Sigmoid colon (tissue), 7 donors: ENCODE results near the gene ALDH3B1. TPM values are rescaled to one million over a fixed set of nuclear protein-coding genes. Genes with fewer than 3 reads are reported as not detected.
A peak's percentile ranks its signal among the peaks of the same experiment; 100 is the strongest.

Source experiments
- DNase-seq: peaks from one replicate; pipeline ENCODE4 v3.0.0-alpha.2; 2019
- H3K27ac ChIP-seq, 4 donors: fragments of 200-600 bp; sonication (generic); one replicate each; pipeline ENCODE4 v1.5.1; 2016 to 2019; ENCODE audit warnings: mild to moderate bottlenecking in 1 of 4
- H3K27me3 ChIP-seq, 3 donors: fragments of 200-600 bp; sonication (generic); one replicate each; pipeline ENCODE4 v1.5.1; 2019; ENCODE audit warnings: mild to moderate bottlenecking in 1 of 3
- H3K36me3 ChIP-seq, 4 donors: fragments of 200-600 bp; sonication (generic); one replicate each; pipeline ENCODE4 v1.5.1; 2016 to 2019
- H3K4me1 ChIP-seq, 4 donors: fragments of 200-600 bp; sonication (generic); one replicate each; pipeline ENCODE4 v1.5.1; 2017 to 2019
- H3K4me3 ChIP-seq, 4 donors: fragments of 200-600 bp; sonication (generic); one replicate each; pipeline ENCODE4 v1.5.1; 2017 to 2019; ENCODE audit warnings: mild to moderate bottlenecking in 2 of 4, moderate library complexity in 1 of 4
- H3K9me3 ChIP-seq, 4 donors: fragments of 200-600 bp in 3 of 4; sonication (generic) in 3 of 4; one replicate each; pipeline versions ENCODE4 v1.5.1 to v1.6.1; 2013 to 2019
- CTCF ChIP-seq, 4 experiments: fragments of 450-650 bp in 3 of 4; fragments of 200-600 bp in 1 of 4; IDR thresholded peaks; one replicate each; pipeline ENCODE4 v1.5.1; 2016 to 2019; ENCODE audit warnings: antibody characterized with exemption in 4 of 4, mild to moderate bottlenecking in 3 of 4, moderate library complexity in 2 of 4
- EP300 ChIP-seq, 4 donors: sonication (generic); formaldehyde crosslinking; IDR thresholded peaks; one replicate each; pipeline ENCODE4 v1.6.1; 2017; ENCODE audit warnings: antibody characterized with exemption in 4 of 4
- POLR2A ChIP-seq, 2 donors: fragments of 450-650 bp; IDR thresholded peaks; one replicate each; pipeline ENCODE4 v1.6.1; 2016; ENCODE audit warnings: antibody characterized with exemption in 2 of 2, mild to moderate bottlenecking in 2 of 2, moderate library complexity in 2 of 2
- POLR2AphosphoS5 ChIP-seq, 4 donors: sonication (generic); formaldehyde crosslinking; IDR thresholded peaks; one replicate each; pipeline ENCODE4 v1.6.1; 2017; ENCODE audit warnings: antibody characterized with exemption in 4 of 4
- WGBS, 2 donors: extraction: QIAGEN DNeasy Blood & Tissue Kit; methylation state at CpG; one replicate each; pipeline ENCODE4 v1.1.7; 2013; 5-methylcytosine and 5-hydroxymethylcytosine counted together
- intact Hi-C: fragments of 100-400 bp; cut with DNase I; formaldehyde crosslinking; loops from one replicate; pipeline ENCODE4 v1.15.1; 2023
- polyA plus RNA-seq, 3 donors: library from polyadenylated mRNA; stranded (reverse); fragments of 200-250 nt; gene quantifications; one replicate each; pipeline ENCODE4 v1.2.3, GENCODE V29; 2013
- total RNA-seq, 4 donors: library from RNA; depleted of rRNA; stranded (reverse); fragments of >200 nt; gene quantifications; one replicate each; pipeline ENCODE4 v1.1.0, GENCODE V29; 2016
- donor health status: healthy with polysubstance abuse.
- donor health status: Bipolar disorder and iron deficiency.
- donor health status: healthy.

The ALDH3B1 gene
- total and polyA plus RNA-seq, 7 donors = 6.2 to 14.7 (median 10.9) TPM

DNA sequence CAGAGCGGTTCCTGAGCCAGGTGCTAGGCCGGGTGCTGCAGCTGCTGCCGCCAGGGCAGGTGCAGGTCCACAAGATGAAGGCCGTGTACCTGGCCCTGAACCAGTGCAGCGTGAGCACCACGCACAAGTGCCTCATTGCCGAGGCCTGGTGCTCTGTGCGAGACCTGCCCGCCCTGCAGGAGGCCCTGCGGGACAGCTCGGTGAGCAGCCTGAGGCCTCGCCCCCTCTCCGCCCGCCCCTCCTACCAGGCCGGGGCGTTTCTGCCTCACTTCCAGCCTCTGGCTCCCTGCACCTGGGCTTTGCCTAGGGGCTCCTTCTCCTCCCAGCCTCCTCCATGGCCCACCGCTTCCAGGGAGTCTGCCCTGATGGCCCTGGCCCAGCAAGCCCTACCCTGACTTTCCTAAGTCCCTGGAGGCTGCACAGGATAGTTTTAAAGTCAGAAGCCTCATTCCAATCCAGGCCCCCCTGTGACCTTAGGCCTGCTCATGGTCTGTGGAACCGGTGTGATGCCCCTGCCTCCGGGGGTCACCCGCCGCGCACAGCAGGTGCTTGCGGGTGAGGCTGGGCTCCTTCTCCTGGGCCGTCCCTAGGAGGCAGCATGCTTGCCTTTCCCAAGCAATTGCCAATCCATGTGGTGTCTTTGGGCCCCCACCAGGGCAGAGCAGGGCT lies 34.2 kb downstream of the ALDH3B1 start:
- 64 to 84% methylated on average over 24 of the region's 24 CpGs for WGBS, 2 donors
- peaks cover 0 to 38% (median 26%) of the 10 kb centered on the region in 4 donors for H3K4me1 ChIP-seq
- H3K27ac ChIP-seq = peak overlapping the region in 1 of 4 donors; percentile 91
- no peak overlapping the region for H3K4me3 ChIP-seq
- TF ChIP-seq EP300 (IDR thresholded peaks at IDR 0.05) (no peak), POLR2AphosphoS5 (IDR thresholded peaks at IDR 0.05) (no peak), POLR2A (IDR thresholded peaks at IDR 0.05) (no peak)
- DNase-seq = peak; percentile 61
- peaks cover 5 to 66% (median 36%) of the 10 kb centered on the region in 4 donors for H3K36me3 ChIP-seq
- intact Hi-C loops = no loop called here
- H3K27me3 ChIP-seq = no peaks in the 10 kb centered on the region
- no peaks in the 10 kb centered on the region for H3K9me3 ChIP-seq

DNA sequence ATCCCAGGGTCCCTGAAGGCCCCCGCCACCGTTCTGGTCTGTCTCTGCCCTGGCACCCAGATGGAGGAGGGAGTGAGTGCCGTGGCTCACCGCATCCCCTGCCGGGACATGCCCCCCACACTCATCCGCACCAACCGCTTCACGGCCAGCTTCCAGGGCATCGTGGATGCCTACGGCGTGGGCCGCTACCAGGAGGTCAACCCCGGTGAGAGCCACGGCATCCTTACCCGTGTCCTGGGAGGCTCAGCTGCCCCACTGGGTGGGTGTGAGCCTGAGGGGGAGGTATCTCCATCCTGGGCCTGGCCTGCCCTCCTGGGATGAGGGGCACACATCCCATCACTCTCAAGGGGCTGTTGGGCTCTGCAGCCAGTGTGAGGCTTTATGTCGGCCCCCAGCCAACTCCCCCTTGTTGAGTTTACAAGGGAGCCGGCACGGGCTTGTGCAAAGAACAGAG lies 34.8 kb downstream of the ALDH3B1 start:
- Histone ChIP-seq H3K9me3 (no peaks in the 10 kb centered on the region), H3K27me3 (no peaks in the 10 kb centered on the region), H3K36me3 (peaks cover 9 to 73% (median 42%) of the 10 kb centered on the region in 4 donors), H3K4me1 (peaks cover 0 to 31% (median 19%) of the 10 kb centered on the region in 4 donors), H3K4me3 (no peak overlapping the region), H3K27ac (no peak overlapping the region)
- intact Hi-C loops = no loop called here
- TF ChIP-seq POLR2AphosphoS5 (IDR thresholded peaks at IDR 0.05) = no peak
- TF ChIP-seq CTCF (IDR thresholded peaks at IDR 0.05) = no peak
- no peak for TF ChIP-seq EP300 (IDR thresholded peaks at IDR 0.05)
- no peak for TF ChIP-seq POLR2A (IDR thresholded peaks at IDR 0.05)
- DNase-seq = no peak
- 95 to 97% methylated on average over 18 of the region's 18 CpGs for WGBS, 2 donors

- Histone ChIP-seq H3K4me3 (no peak overlapping the region), H3K9me3 (no peaks in the 10 kb centered on the region), H3K27me3 (no peaks in the 10 kb centered on the region), H3K27ac (no peak overlapping the region), H3K4me1 (peaks cover 0 to 6% (median 3%) of the 10 kb centered on the region in 4 donors), H3K36me3 (peaks cover 17 to 89% (median 52%) of the 10 kb centered on the region in 4 donors)
- TF ChIP-seq CTCF (IDR thresholded peaks at IDR 0.05) = no peak
- TF ChIP-seq EP300 (IDR thresholded peaks at IDR 0.05) = no peak
- no peak for TF ChIP-seq POLR2A (IDR thresholded peaks at IDR 0.05)
- no peak for TF ChIP-seq POLR2AphosphoS5 (IDR thresholded peaks at IDR 0.05)
- 93 to 94% methylated on average over 37 of the region's 37 CpGs for WGBS, 2 donors
- intact Hi-C loops = no loop called here
- peak; percentile 56 for DNase-seq
Measured at GRCh38 chr11:68047437-68048290, 37.5 kb downstream of the ALDH3B1 start.

DNA sequence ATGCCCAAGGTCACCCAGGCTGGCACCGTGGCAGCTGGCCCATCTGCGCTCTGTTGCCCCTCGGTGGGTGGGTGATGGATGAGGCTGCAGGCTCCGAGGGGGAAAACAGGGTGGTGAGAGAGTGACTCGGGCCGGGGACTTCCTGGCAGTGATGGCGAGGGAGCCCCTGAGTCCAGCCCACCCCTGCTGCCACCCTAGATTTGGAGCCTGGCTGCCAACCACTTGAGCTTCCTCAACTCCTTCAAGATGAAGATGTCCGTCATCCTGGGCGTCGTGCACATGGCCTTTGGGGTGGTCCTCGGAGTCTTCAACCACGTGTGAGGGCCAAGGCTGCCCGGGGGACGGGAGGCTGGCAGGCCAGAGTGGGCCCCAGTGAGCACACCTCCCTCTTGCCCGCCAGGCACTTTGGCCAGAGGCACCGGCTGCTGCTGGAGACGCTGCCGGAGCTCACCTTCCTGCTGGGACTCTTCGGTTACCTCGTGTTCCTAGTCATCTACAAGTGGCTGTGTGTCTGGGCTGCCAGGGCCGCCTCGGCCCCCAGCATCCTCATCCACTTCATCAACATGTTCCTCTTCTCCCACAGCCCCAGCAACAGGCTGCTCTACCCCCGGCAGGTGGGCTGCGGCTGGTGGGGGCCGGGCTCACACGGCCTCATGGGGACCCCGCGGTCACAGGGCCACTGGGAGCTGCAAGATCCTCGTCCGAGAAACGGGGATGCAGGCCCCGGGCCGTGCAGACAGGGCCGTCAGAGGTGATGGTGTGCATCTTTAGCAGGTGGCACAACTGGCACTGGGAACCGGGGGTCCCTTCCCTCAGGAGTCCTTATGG lies 38.8 kb downstream of the ALDH3B1 start:
- Histone ChIP-seq H3K27ac (no peak overlapping the region), H3K4me3 (no peak overlapping the region), H3K27me3 (no peaks in the 10 kb centered on the region), H3K36me3 (peaks cover 17 to 86% (median 46%) of the 10 kb centered on the region in 4 donors), H3K4me1 (no peaks in the 10 kb centered on the region), H3K9me3 (no peaks in the 10 kb centered on the region)
- WGBS, 2 donors = 93% methylated on average over 35 of the region's 35 CpGs
- DNase-seq = peak; percentile 61
- intact Hi-C loops = no loop called here
- no peak for TF ChIP-seq EP300 (IDR thresholded peaks at IDR 0.05)
- TF ChIP-seq POLR2AphosphoS5 (IDR thresholded peaks at IDR 0.05) = no peak
- TF ChIP-seq CTCF (IDR thresholded peaks at IDR 0.05) = no peak
- TF ChIP-seq POLR2A (IDR thresholded peaks at IDR 0.05) = no peak
